Lower leg skin (tissue), 4 donors: ENCODE measurements around the gene NPSR1. TPM values are rescaled to one million over a fixed set of nuclear protein-coding genes. Genes with fewer than 3 reads are reported as not detected.

ENCODE experiments used
- DNase-seq, 2 donors: peaks; one replicate each; pipeline ENCODE4 v3.0.0-alpha.2; 2019; ENCODE audit warnings: low spot score in 2 of 2
- H3K4me3 ChIP-seq: fragments of 200-600 bp; sonication (generic); 2 replicates; pipeline ENCODE4 v1.5.1; 2017; ENCODE audit warnings: mild to moderate bottlenecking, low read depth; ENCODE audit not compliant: poor library complexity, severe bottlenecking
- CTCF ChIP-seq, 3 donors: fragments of 450-650 bp; IDR thresholded peaks; one replicate each; pipeline ENCODE4 v1.5.1; 2016; ENCODE audit warnings: antibody characterized with exemption in 3 of 3, mild to moderate bottlenecking in 3 of 3, moderate library complexity in 2 of 3
- POLR2A ChIP-seq, 2 donors: fragments of 450-650 bp; IDR thresholded peaks; one replicate each; pipeline ENCODE4 v1.6.1; 2016 to 2017; ENCODE audit warnings: antibody characterized with exemption in 2 of 2, mild to moderate bottlenecking in 1 of 2, moderate library complexity in 1 of 2
- WGBS, 2 donors: methylation state at CpG; one replicate each; pipeline ENCODE4 v1.1.5; 2018; 5-methylcytosine and 5-hydroxymethylcytosine counted together
- intact Hi-C: fragments of 100-400 bp; cut with DNase I; formaldehyde crosslinking; loops from one replicate; pipeline ENCODE4 v1.15.0; 2023; ENCODE audit warnings: low total_unique reads
- total RNA-seq, 4 donors: library from RNA; depleted of rRNA; stranded (reverse); fragments of >200 nt; gene quantifications; one replicate each; pipeline ENCODE4 v1.1.0, GENCODE V29; 2016

Gene NPSR1
- total RNA-seq, 4 donors from 2014 or later = not detected

- TF ChIP-seq POLR2A (IDR thresholded peaks at IDR 0.05) (no peak), CTCF (IDR thresholded peaks at IDR 0.05) (no peak)
- 78 to 82% methylated on average over 2 of the region's 2 CpGs for WGBS, 2 donors
- intact Hi-C loops = no loop called here
- no peak for DNase-seq
- H3K4me3 ChIP-seq = no peak overlapping the region
Measured at GRCh38 chr7:34755008-34755407, 97.0 kb downstream of the NPSR1 start.

DNA sequence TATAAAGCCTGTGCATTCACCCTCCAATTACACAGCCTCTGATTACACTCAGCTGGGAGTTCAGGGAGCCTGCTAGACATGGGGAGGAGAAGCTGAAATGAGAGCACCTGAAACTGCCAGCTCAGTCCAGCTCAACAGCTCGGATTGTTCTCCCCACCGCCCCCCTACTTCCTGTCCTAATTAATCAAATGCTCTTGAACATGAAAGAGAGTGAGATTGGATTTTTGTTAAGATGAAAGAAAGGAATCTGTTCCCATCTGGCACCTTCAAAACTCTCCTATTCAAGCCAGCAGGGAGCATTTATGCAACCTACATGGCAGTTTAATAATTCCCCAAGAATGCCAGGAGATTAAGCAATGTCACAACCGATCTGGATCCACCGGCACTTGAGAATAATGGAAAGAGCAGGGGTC is 98.0 kb downstream of the NPSR1 start:
- 15 to 18% methylated on average over 4 of the region's 4 CpGs for WGBS, 2 donors
- TF ChIP-seq CTCF (IDR thresholded peaks at IDR 0.05) (no peak), POLR2A (IDR thresholded peaks at IDR 0.05) (no peak)
- no peak for DNase-seq
- no peak overlapping the region for H3K4me3 ChIP-seq
- intact Hi-C loops = no loop called here

GRCh38 chr7:34756691-34757090 is 98.7 kb downstream of the NPSR1 start:
- WGBS, 2 donors = 87 to 89% methylated on average over 5 of the region's 5 CpGs
- intact Hi-C loops = no loop called here
- no peak for TF ChIP-seq CTCF (IDR thresholded peaks at IDR 0.05)
- no peak for DNase-seq
- no peak overlapping the region for H3K4me3 ChIP-seq

DNA sequence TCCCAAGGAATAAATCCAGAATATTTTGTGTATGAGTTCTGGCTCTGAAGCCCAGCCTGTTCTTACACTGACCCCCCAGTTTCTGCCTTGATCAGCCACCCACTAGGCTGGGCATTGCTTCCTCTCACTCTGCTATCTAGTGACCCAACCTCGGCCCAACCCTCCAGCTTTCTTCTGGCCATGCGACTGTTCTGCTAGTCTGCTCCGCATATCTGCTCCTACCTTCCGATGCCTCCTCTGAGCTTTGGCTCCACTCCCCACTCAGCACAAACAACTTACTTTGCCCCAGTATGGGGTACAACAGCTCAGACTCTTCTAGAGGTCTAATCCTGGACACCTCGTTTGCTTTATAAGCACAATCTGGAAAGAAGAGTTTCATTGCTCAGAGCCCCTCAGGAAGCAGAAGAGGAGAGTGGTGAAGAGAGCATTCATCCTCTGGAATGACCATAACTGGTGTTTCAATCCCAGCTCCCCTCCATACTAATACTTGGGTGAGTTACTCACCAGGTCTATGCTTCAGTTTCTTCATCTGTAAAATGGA is 99.6 kb downstream of the NPSR1 start:
- DNase-seq = no peak
- TF ChIP-seq CTCF (IDR thresholded peaks at IDR 0.05) = no peak
- no peak for TF ChIP-seq POLR2A (IDR thresholded peaks at IDR 0.05)
- 87 to 89% methylated on average over 5 of the region's 5 CpGs for WGBS, 2 donors
- no peak overlapping the region for H3K4me3 ChIP-seq
- intact Hi-C loops = no loop called here

DNA sequence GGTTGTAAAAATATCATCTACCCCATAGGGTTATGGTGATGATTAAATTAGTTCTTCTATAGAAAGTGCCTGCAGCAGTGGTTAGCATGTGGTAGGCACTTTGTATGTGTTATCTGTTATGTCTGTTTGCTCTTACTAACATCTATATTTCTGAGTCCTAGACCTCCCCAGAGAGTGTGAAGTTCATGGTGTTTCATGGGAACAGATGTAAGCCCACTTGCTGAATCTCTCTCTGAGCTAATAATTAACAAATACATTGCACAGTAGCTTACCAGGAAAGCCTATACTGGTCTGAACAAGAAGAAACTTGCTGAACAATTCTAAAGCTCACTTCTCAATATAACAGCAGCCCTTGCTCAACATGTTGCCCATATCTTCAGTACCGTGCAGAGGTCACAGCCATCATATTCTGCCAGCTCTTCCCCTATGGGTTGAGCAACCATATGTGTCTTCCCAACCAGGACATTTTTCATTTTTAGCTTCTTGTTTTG is 100.1 kb downstream of the NPSR1 start:
- no peak overlapping the region for H3K4me3 ChIP-seq
- intact Hi-C loops = no loop called here
- 45 to 48% methylated on average over 1 of the region's 1 CpG for WGBS, 2 donors
- DNase-seq = no peak
- no peak for TF ChIP-seq POLR2A (IDR thresholded peaks at IDR 0.05)
- TF ChIP-seq CTCF (IDR thresholded peaks at IDR 0.05) = no peak

GRCh38 chr7:34759477-34760125 is 101.6 kb downstream of the NPSR1 start:
- DNase-seq = no peak
- H3K4me3 ChIP-seq = no peak overlapping the region
- 57 to 60% methylated on average over 3 of the region's 3 CpGs for WGBS, 2 donors
- TF ChIP-seq POLR2A (IDR thresholded peaks at IDR 0.05) (no peak), CTCF (IDR thresholded peaks at IDR 0.05) (no peak)
- intact Hi-C loops = no loop called here
